NCI-H187 treated with DMSO at 0.1 percent for 48 hours (cell line): Measurements from ENCODE around the gene TECTB.
"Not testable (repeated sequence)": the region's sequence is repeated elsewhere in the genome, so short reads cannot be mapped to it uniquely, and the experiment has no call there.

Source experiments
- DNase-seq: peaks from one replicate; lab custom pipeline; 2025; lab: John Stamatoyannopoulos, UW

TECTB gene

DNA sequence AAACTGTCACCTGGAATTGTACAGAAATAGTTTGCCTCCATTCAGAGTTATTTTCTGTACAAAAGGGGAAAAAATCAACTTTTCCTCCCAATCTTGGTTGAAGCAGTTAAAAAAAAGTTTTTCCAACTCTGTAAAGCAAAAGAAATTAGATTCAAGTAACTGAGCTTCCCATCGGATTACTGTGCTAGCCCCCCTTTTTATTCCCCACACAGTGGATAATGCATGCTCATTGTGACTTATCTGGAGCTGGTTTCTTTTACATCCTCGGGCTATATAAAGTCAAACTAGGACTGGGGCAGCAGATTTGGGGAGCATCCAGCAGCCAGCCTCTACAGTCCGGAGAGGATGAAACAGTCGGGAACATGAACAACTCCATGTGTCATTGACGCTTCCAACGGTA lies at the start of gene TECTB:
TECTB (plus strand) TSS at position 301 of the 400 bp plus-strand sequence. CDS start 335 bp downstream, outside the sequence.
- DNase-seq: no peak

DNA sequence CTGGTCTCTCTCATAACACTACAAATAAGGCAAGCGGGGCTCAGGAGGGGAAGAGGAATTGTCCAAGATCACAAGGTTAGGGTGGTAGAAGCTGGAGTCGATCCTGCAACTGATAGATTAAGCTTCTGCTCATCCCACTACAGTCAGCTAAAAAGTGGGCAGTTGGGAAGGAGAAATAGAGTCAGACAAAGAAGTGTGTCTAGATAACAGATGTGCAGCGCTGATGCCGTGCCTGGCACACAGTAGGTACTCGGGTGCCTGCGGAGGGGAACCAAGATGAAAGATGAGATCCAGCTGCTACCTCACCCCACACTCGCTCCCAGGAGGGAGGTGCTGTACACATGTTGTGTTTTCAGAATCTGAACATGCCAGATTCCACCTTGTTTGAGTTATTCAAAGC lies 48.1 kb upstream of the TECTB start:
- DNase-seq: no peak

DNA sequence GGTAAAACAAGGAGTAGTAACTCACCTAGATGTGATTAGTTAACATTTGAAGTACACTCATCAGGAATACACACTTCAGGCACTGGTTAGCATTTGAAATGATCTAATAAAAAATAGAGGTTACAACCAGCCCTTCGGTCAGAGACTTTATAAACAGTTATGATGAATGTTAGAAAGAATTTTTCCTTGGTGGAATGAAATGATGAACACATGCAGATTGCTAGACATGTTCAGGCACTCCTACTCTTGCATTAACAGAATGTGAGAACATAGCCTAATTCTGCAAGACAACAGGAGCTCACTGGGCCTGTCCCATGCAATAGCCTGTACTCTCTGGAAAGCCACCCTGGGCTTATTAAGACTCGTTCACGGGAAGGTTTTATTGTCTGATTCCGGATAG lies 47.3 kb upstream of the TECTB start:
- DNase-seq: no peak

DNA sequence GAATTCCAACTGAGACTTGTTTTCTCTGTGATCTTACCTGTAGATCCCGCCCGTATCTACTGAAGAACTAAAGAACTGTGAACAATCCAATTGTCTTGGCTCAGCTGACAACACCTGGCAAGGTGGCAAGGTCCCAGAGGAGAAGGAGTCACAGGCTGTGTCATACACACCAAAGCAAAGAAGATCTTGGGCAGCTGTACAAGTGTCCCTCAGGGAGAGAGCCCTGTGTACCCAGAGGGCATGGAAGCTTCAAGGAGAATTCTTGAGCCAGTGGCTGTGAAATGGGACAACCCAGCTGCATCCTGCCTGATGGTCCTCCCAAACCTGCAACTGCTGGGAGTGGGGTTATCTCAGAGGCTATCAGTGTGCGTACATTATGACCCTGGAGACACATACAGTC lies 46.7 kb upstream of the TECTB start:
- no peak for DNase-seq

DNA sequence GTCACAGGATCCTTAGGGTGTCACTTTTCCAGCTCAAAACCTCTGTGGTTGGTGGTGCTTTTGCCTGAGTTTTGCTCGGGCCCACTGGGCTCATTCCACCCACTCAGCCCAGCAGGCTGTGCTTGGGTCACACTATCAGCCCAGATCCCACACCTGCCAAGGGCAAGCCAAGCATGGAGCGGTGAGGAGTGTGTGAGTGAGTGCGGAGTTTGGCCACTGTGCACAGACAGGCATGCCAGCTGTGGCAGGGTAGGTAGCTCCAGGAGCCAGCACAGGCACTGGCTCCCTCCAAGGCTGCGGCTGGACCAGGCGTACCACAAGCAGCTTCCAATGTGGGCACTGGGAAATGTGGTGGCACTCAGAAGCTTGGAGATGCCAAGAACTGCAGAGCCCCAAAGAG lies 43.9 kb upstream of the TECTB start:
- DNase-seq: no peak

DNA sequence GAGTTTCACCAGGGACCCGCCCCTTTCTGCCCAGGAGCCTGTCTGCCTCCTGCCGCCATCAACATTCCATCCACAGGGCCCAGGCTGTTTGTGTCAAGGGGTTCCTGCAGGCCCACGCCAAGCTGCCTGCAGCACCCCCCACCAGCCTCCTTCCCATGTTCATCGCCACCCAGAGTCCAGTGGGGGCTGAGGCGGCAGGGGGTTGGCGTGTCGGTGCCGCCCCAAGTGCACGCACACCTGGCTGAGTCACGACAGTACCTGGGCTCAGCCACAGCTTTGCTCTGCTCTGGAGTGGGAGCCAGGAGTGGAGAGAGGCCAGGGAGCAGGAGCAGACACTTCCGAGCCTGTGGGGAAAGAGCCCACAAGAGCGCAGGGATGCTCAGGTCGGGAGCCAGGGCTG lies 42.8 kb upstream of the TECTB start:
- no peak for DNase-seq

DNA sequence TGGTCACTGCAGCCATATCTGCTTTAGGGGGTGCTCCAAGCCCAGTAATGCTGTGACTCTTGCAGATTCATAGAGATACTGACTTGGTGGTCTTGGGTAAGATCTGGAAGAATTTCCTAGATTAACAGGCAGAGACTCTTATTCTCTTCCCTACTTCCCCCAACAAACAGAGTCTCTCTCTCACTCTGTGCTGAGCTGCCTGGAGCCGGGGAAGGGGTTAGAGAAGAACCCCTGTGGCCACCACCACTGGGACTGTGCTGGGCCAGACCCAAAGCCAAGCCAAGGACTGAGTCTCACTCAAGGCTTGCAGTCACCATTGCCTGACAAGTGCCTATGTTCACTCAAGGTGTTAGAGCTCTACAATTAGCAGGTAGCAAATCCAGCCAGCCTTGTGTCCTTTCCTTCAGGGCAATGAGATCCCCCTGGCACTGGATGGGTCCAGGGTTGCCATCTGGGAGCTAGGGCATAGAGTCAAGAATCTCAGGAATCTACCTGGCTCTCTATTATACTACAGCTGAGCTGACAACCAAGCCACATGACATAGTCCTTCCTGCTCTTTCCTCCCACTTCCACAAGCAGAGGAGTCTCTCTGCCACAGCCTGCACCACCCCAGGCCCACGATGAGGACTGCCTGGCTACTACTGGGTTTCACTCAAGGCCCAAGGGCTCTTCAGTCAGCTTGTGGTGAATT lies 41.4 kb upstream of the TECTB start:
- DNase-seq: no peak

DNA sequence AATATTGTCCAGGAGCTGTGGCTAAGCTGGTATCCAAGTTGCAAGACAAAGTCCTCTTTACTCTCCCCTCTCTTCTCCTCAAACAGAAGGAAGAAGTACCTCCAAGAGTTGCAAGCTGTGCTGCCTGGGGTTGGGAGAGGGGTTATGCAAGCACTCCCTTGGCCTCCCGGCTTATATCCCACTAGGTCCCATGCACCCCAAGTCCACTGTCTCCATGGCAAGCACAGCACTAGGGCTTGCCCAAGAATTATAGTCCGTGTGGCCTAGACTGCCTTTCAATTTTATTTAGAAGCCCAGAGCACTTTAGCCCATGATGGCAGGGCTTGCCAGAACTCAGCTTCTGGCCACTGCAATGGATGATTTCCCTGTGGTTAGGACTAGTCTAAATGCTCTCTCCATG lies 40.4 kb upstream of the TECTB start:
- no peak for DNase-seq

DNA sequence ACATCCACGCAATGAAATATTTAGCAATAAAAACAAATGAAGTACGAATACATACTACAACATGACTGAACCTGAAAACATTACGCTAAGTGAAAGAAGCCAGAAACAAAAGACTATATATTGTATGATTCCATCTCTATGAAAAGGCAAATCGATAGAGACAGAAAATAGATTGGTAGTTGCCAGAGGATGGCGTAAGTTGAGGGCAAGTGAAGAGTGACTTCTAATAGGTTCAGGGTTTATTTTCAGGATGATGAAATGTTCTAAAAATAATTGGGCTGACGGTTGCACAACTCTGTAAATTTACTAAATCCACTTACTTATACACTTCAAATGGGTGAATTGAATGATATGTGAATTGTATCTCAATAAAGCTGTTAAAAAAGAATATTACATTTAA lies 39.5 kb upstream of the TECTB start:
- DNase-seq: no peak

DNA sequence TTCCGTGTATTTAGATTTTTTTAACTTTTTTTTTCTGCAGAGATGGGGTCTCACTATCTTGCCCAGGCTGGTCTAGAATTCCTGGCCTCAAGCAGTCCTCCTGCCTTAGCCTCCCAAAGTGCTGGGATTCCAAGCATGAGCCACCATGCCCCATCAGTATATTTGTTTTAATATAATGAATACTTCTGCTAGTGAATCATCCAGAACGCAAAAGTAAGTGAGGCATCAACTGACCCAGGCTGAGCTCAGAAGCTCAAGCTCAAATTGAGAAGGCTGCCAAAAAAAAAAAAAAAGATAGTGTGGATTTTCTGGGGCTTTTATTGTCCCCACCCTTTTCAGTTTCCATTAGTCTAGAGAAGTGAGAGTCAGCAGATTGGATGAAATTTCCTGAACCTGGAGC lies 39.0 kb upstream of the TECTB start:
- no peak for DNase-seq

DNA sequence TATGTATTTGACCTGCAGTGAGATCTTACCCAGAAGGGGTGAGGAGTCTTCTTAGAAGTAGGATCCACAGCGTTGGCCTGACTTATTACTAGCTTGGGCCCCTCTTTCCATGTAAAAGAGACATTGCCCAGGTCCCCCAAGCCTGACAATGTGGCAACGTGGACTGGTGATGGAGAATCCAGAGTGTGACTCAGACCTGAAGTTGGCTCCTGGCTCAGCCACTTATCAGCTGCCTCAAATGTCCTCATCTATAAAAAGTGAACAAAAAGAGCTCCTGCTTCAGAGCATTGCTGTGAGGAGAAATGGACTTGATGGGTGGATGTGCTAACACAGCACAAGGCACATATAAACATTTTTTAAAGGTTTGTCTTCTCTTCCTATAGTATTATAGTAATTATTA lies 35.4 kb upstream of the TECTB start:
- no peak for DNase-seq

DNA sequence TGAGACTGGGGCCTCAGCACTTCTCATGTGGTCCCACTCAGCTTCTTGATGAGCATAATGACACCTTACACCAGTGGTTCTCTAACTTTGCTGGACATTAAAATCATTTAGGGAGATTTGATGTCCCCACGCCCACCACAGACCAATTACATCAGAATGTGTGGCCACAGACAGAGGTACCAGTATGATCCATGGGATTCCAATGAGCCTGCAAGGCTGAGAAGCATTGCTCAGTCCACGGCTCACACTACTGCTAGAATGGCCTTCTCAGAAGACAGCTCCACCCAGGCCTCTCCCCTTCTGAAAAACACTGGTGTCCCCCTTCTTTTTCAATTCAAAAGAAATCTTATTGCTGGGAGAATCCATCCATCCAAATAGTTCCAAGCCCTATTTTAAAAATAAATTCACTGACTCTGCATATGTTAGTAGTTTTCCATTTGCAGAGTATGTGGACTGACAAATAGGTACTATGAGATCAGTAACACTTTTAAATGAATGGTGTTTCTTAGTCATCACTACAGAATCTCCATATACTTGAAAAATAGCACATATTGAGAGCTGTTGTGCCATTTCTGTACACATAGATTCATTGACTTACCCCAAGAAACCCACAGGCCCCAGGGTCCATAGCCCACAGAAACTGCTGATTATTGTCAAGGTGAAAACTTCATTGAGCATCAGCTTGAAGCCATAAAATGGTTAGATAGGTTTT lies 34.5 kb upstream of the TECTB start:
- DNase-seq: no peak

DNA sequence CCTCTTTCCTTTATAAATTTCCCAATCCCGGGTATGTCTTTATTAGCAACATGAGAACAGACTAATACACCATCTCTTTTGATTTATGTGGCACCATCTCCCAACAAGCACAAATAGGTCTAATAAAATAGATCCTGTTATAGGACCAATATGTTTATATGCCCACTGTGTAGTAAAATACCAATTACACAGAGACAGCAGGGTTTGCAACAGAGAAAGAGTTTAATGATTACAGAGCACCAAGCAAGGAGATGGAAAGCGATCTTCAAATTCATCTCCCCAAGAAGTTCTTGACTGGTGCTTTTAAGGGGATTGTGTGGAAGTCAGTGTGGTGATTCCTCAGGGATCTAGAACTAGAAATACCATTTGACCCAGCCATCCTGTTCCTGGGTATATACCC lies 33.5 kb upstream of the TECTB start:
- no peak for DNase-seq

DNA sequence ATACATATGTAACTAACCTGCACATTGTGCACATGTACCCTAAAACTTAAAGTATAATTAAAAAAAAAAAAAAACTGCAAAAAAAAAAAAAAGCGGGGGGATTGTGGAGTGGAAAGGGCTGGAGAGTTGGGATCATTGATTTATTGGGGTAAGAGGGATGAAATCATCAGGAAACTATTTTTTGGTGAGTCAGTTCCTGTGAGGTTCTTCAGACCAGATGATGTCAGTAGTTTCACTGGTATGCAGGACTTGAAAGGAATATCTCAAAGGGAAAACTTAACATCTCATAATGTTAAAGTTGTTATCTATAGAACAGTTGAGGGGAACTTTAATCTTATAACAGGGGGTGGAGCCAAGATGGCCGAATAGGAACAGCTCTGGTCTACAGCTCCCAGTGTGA lies 32.6 kb upstream of the TECTB start:
- DNase-seq: no peak

DNA sequence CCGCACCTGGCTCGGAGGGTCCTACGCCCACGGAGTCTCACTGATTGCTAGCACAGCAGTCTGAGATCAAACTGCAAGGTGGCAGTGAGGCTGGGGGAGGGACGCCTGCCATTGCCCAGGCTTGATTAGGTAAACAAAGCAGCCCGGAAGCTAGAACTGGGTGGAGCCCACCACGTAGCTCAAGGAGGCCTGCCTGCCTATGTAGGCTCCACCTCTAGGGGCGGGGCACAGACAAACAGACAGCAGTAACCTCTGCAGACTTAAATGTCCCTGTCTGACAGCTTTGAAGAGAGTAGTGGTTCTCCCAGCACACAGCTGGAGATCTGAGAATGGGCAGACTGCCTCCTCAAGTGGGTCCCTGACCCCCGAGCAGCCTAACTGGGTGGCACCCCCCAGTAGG lies 32.0 kb upstream of the TECTB start:
- DNase-seq: not testable (repeated sequence)

DNA sequence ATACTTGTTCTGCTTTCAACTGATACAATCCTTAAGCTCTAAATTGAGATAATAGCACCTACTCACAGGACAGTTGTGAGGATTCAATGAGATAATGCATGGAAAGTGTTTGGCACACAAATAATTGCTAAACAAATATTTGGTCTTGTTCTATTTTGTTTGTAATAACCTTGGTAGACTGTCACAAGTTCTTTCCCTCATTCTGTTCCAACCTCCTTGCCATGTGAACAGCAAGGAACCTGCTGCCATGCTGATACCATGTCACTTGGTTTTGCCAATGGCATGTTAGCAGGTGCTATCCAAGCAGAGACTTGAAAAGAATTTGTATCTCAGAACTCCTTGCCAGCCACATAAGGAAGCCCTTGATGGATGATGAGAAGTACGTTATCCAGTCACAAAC lies 24.8 kb upstream of the TECTB start:
- no peak for DNase-seq

DNA sequence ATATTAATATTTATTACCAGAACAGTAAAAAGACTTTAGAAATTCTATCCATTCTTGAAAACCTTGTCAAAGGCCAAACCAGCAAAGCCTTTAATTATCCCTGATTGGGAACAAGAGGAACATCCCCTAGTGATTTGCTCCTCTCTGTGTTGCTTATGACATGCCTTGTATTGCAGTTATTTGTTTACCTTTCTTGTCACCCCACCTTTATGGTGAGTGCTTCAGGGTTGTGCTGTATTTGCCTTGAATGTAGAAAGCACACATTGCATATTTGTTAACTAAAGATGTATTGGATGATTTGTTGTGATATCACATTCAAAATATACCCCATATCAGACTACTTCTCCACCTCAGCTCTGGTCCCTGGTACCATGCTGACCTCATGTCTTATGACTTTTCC lies 23.5 kb upstream of the TECTB start:
- no peak for DNase-seq

DNA sequence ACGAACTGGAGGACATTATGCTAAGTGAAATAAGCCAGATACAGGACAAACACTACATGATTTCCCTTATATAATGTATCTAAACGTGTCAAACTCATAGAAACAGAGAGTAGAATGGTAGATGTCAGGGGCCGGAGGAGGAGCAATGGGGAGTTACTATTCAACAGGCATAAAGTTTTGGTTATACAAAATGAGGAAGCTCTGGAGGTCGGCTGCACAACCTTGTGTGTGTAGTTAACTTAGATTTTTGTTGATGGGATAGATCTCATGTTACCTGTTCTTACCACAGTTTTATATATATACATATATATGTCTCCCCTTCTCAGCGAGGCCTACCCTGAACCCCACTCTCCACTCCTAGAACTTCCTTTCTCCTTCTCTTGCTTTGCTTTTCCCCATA lies 22.4 kb upstream of the TECTB start:
- DNase-seq: no peak

DNA sequence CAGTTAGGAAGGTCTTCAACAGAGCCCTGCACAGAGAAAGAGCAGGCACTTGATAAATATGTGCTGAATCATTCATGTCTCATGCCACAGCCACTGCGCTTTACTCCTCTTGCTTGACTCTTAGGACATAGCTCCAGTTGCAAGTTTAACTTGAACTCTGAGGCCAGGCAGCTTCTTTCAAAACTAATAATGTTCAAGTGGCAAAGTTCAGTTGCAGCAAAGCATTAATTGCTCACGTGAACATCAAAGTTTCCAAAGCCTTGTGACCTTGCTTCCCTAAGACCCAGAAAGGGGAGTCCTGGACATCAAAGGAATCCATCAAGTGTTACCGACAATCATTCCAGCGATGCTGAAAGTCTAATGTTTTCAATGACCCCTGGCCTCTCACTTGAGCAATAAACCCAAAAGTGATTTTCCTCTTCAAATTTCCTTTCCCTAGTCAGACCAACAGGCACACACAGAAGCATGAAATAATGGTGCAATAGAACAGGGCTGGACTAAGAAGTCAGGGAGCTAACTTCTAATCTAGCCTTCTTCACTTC lies 21.8 kb upstream of the TECTB start:
- DNase-seq: no peak

DNA sequence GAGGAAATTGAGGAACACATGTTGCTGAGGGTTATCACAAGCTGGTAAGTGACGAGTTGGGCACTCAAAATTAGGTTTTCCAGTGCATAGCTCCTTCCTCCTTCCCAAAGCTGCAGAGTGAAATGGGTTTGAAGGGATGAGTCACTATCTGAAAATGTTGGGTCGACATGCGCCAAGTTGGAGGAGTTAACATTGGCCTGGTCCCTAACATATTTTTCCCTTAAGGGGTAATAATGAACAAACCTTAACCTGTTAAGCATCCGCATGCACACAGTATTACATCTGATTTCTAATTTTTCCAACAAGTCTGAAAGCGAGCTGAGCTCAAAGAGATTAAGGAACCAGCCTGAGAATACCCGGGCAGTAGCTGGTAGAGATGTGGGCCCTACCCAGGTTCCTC lies 20.7 kb upstream of the TECTB start:
- no peak for DNase-seq

DNA sequence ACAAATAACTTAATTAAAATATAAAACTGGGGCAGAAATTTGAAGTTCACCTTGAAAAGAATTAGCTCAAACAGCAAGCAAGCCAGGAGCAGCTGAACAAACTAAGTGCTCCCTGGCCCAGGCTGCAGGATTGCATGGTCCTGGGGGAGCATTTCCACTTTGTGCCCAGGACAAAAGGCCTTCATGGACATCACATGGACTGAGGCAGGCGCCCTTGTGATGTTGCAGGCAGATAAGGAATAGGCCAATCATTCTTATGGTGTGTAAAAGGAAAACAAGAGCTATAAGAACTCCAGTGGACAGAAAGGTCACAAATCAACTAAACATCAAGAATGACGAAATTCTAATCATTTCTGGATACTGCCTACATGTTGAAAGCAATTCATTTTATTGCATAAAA lies 17.5 kb upstream of the TECTB start:
- DNase-seq: no peak

DNA sequence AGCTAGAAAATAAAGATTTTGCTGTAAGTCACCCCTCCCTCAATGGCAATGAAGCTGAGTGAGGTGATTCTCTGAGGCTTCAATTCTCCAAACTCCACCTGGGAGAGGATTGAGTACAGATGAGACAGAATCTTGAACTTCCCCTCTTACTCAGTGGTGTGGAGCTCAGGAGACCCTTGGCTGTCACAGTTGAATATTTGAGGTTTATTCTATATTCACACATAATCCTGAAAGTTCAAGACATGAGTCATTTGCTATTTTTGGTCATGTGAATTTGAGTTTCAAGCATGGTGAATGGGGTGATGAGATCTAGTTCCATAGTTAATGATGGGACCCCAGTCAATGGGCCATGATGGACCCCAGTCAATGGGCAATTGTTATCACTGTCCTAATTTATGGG lies 13.9 kb upstream of the TECTB start:
- no peak for DNase-seq

DNA sequence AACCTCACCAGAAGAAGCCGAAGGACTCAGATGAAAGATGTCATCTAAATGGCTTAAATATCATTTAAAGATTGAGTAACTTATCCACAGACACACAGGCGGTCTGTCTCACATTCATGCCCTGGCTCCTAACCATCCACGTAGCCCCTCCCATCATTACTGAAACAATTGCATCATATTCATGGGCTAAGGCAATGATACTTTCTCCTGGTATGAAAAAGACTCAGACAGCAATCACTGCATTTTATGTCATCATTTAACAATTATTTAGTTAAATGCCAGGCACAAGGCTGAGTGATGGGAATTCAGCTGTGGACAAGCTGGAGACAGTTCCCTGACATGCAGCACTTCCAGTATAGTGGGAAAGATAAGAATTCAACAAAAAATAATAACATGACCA lies 11.2 kb upstream of the TECTB start:
- DNase-seq: no peak

DNA sequence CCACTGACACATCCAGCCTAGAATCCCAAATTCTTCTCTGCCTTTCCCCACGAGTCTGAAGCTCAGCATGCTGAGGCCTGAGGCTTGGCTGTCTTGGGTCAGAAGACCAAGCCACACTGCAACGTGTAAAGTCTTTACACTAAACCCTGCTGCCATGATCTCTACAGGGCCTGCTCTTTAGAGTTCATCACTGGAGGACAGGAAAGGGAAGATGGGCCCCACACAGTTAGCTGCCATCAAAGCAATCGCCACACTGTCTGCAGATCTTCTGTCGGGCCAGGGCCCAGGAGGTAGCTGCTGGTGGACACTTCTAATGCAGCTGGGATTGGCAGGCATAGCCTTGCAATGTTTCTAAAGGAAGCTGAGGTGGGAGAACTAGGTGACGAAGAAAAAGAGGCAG lies 8.4 kb upstream of the TECTB start:
- DNase-seq: no peak
